ENCODE measurements around the gene ALKBH5. TPM values are rescaled to one million over a fixed set of nuclear protein-coding genes. Genes with fewer than 3 reads are reported as not detected.

ALKBH5 gene
- total and polyA plus RNA-seq, 2 of the 8 experiments (the other 6 are each of a cell fraction or from before 2014, with no cell fraction given), result 63.7 to 86.4 TPM

- Histone ChIP-seq H3K18ac (ENCODE audit: extremely low read depth, low read length) (no peak overlapping the region), H3K9ac (replicated peaks in 1 of 4; ENCODE audit: extremely low read depth in 1 of 4, low read depth in 3 of 4, low read length in 3 of 4) (no peak overlapping the region), H4K8ac (ENCODE audit: extremely low read depth, insufficient read depth, low read length) (no peak overlapping the region), H3K36me3 (ENCODE audit: control insufficient read depth in 2 of 4, insufficient read depth in 4 of 4, low read length in 3 of 4) (no peaks in the 10 kb centered on the region), H3K9me3 (ENCODE audit: insufficient read depth in 2 of 2, low read depth in 1 of 2, low read length in 1 of 2) (no peaks in the 10 kb centered on the region), H2AFZ (ENCODE audit: low read length) (no peak overlapping the region), H3K4ac (replicated peaks; ENCODE audit: insufficient read length, low read depth, low read length) (no peak overlapping the region), H4K91ac (replicated peaks; ENCODE audit: insufficient read length, low read length) (no peak overlapping the region), H3K27me3 (replicated peaks in 1 of 4; ENCODE audit: control insufficient read depth in 3 of 4, extremely low read depth in 1 of 4, insufficient read depth in 3 of 4, low read length in 3 of 4) (no peaks in the 10 kb centered on the region; a peak in 1 of 7 replicates), H3K23me2 (ENCODE audit: low read depth, low read length) (no peaks in the 10 kb centered on the region; the same call in 1 of the 2 replicates), H3K14ac (ENCODE audit: insufficient read length) (no peak overlapping the region), H4K20me1 (replicated peaks in 1 of 2; ENCODE audit: control insufficient read depth in 1 of 2, insufficient read depth in 2 of 2, low read length in 2 of 2) (no peaks in the 10 kb centered on the region), H2BK15ac (ENCODE audit: low read length) (no peak overlapping the region), H2BK12ac (ENCODE audit: low read depth, low read length) (no peak overlapping the region), H2BK20ac (ENCODE audit: low read length) (no peak overlapping the region), H3K4me1 (replicated peaks in 1 of 4; ENCODE audit: control insufficient read depth in 3 of 4, insufficient read depth in 4 of 4, low read length in 3 of 4) (no peaks in the 10 kb centered on the region; a peak in 2 of 7 replicates), H3K27ac (ENCODE audit: low read depth, low read length) (no peak overlapping the region; the same call in 1 of the 2 replicates), H2BK120ac (replicated peaks; ENCODE audit: low read depth, low read length) (no peak overlapping the region), H3K4me3 (ENCODE audit: extremely low read depth in 1 of 4, insufficient read depth in 2 of 4, low read depth in 3 of 4, low read length in 4 of 4) (no peak overlapping the region), H2AK5ac (ENCODE audit: low read depth, low read length) (0 out of 2 replicates have a peak overlapping the region, but pooled peaks have one; percentile 8), H2BK5ac (ENCODE audit: low read depth, low read length) (no peak overlapping the region), H3K4me2 (ENCODE audit: insufficient read depth in 1 of 2, low read depth in 2 of 2, low read length in 2 of 2) (no peak overlapping the region), H3K79me2 (ENCODE audit: control insufficient read depth in 1 of 2, insufficient read depth in 2 of 2, low read length in 2 of 2) (no peaks in the 10 kb centered on the region), H3K56ac (replicated peaks; ENCODE audit: insufficient read length, low read depth, low read length) (no peak overlapping the region), H3K79me1 (ENCODE audit: low read depth, low read length) (no peaks in the 10 kb centered on the region), H4K5ac (ENCODE audit: insufficient read length, low read depth, low read length) (no peak overlapping the region), H3K23ac (ENCODE audit: insufficient read length) (no peak overlapping the region)
- CTCF ChIA-PET (ENCODE audit: partially characterized antibody), result interaction anchor here (3.9 kb wide), 1 partner anchor 21 kb away, joined by 26 read pairs; no protein-coding TSS in a partner anchor
- FAIRE-seq, result no peak
- POLR2A ChIA-PET (ENCODE audit: partially characterized antibody), result interaction anchor here (2.0 kb wide), 1 partner anchor 9 kb away, joined by 6 read pairs; no protein-coding TSS in a partner anchor
- DNase-seq (ENCODE audit: low read depth in 1 of 2, low spot score in 2 of 2), result no peak
- 84% methylated on average over 7 of the region's 7 CpGs; no CpG with 5 or more reads in 1 of the 2 experiments for WGBS, 2 experiments (ENCODE audit: extremely low coverage in 1 of 2, insufficient coverage in 1 of 2, insufficient read length in 1 of 2, insufficient replicate concordance in 2 of 2, low coverage in 1 of 2, low lambda C conversion rate in 2 of 2, missing lambda C conversion rate in 1 of 2)
- TF ChIP-seq ZNF274 (IDR thresholded peaks at IDR 0.05; ENCODE audit: borderline replicate concordance, extremely low read depth, low read length), result no peak
- no peak for TF ChIP-seq MAX (IDR thresholded peaks at IDR 0.05)
- no peak for TF ChIP-seq MAFK (IDR thresholded peaks at IDR 0.05; ENCODE audit: low read depth, low read length)
- no peak for TF ChIP-seq EP300 (IDR thresholded peaks at IDR 0.05; ENCODE audit: borderline replicate concordance in 1 of 2, low read depth in 2 of 2, low read length in 2 of 2)
- TF ChIP-seq SP1 (IDR thresholded peaks at IDR 0.05; ENCODE audit: low read depth, low read length), result no peak
- TF ChIP-seq RNF2 (IDR thresholded peaks at IDR 0.05; ENCODE audit: borderline replicate concordance, low read depth, low read length, missing control alignments, poor library complexity, severe bottlenecking), result no peak
- no peak for TF ChIP-seq RFX5 (IDR thresholded peaks at IDR 0.05; ENCODE audit: borderline replicate concordance, low read depth, low read length)
- no peak for TF ChIP-seq TAF1 (IDR thresholded peaks at IDR 0.05; ENCODE audit: low read depth, low read length)
- no peak for TF ChIP-seq E2F6 (IDR thresholded peaks at IDR 0.05)
- TF ChIP-seq SIX5 (IDR thresholded peaks at IDR 0.05; ENCODE audit: low read depth, low read length), result no peak
- TF ChIP-seq SP2 (IDR thresholded peaks at IDR 0.05; ENCODE audit: low read length), result no peak
- no peak for TF ChIP-seq ATF3 (IDR thresholded peaks at IDR 0.05; ENCODE audit: insufficient read depth, low read depth, low read length)
Observed at GRCh38 chr17:18163547-18163946, 20.1 kb upstream of the ALKBH5 start.
